ENCODE data around the gene GFOD2. TPM values are rescaled to one million over a fixed set of nuclear protein-coding genes. Genes with fewer than 3 reads are reported as not detected.

The GFOD2 gene
- total and polyA plus RNA-seq, 2 experiments from 2014 or later = 11.4 to 17.5 TPM

DNA sequence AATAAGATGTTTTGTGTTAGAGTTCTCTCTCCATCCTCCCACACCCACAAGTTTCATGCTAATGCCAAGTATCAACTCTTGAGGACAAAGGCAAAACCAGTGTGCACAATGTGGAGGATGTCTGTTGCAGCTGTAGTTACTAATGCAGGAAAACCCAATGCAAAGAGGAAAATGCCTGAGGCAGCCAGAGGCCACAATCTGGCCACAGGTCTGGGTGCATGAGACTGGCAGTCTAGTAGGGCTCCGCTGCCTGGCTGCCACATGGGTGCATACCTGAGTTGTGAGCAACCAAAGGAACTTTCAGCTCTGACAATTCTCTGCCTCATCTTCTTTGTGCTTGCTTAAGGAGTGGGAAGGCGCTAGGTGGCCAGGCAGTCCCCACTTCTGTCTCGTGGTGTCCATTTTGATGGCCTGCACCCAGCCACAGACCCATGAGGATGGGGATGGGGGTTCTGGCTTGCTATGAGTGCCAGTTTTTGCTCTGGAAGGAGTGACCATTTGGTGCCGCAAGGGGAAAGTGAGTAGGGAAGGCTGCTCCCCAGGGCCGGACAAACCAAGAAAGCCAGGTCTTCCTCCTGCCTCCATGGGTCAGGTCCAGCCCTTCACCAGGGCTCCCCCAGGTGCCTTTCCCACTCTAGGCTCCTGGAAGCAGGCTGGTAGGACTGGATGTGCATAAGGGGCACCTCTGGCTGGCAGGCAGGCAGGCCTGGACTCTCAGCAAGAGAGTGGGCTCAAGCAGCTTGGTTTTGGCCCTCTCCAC lies 4.2 kb upstream of the GFOD2 start:
- Histone ChIP-seq H3K9ac (peak overlapping the region; percentile 35; the same call in 1 of the 2 replicates), H3K27ac (peak overlapping the region; percentile 70)

DNA sequence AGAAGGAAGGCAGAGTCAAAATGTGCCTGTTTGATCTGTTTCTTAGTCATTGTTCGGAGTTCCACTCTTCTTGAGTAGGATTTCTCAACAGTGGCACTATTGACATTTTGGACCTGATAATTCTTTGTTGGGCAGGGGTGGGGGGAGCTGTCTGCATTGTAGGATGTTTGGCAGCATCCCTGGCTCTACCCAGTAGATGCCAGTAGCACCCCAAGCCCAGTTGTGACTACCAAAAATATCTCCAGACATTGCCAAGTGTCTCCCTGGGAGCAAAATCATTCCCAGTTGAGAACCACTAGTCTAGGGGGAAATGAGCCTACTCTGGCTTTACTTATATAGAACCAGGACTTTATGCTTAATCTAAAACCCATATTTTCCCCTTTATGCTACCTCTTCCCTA lies 1.1 kb upstream of the GFOD2 start:
- no peaks in the 10 kb centered on the region for H3K9me3 ChIP-seq (ENCODE audit: low read depth)
- peak overlapping the region; percentile 99 for H3K4me2 ChIP-seq (ENCODE audit: unreplicated experiment)
- no peaks in the 10 kb centered on the region for H3K9me2 ChIP-seq (ENCODE audit: insufficient read depth)
- H4K20me1 ChIP-seq (ENCODE audit: insufficient read depth) = no peaks in the 10 kb centered on the region; the same call in 1 of the 2 replicates
- H2AFZ ChIP-seq = peak overlapping the region; percentile 94
- H3K36me3 ChIP-seq (ENCODE audit: low read depth) = no peaks in the 10 kb centered on the region
- H3K4me1 ChIP-seq (ENCODE audit: insufficient read depth) = peaks cover 30% of the 10 kb centered on the region
- in situ Hi-C loops (cut with MboI) = no loop called here
- peak overlapping the region; percentile 85 for H3K9ac ChIP-seq
- H3K27me3 ChIP-seq (replicated peaks; ENCODE audit: insufficient read depth) = no peaks in the 10 kb centered on the region
- no peak for TF ChIP-seq EZH2phosphoT487 (IDR thresholded peaks at IDR 0.05; ENCODE audit: insufficient read depth, low read depth)
- no peak for TF ChIP-seq EZH2 (IDR thresholded peaks at IDR 0.05; ENCODE audit: insufficient read depth, poor library complexity, severe bottlenecking)
- H3K27ac ChIP-seq = peak overlapping the region; percentile 84
- H3K4me3 ChIP-seq = peak overlapping the region; percentile 84
- peaks cover 23% of the 10 kb centered on the region; the same call in 1 of the 2 replicates for H3F3A ChIP-seq (ENCODE audit: insufficient read depth)
- DNase-seq = no peak
- peaks cover 39% of the 10 kb centered on the region for H3K79me2 ChIP-seq (ENCODE audit: insufficient read depth)
- 0% methylated on average over 1 of the region's 1 CpG for WGBS, 2 experiments (ENCODE audit: low coverage in 1 of 2, low lambda C conversion rate in 2 of 2, missing lambda C conversion rate in 2 of 2)

More for the DNA sequence above, 4.2 kb upstream of the GFOD2 start:
- H3K36me3 ChIP-seq (ENCODE audit: low read depth) = no peaks in the 10 kb centered on the region
- H3K27me3 ChIP-seq (replicated peaks; ENCODE audit: insufficient read depth) = no peaks in the 10 kb centered on the region
- peaks cover 8% of the 10 kb centered on the region for H3K79me2 ChIP-seq (ENCODE audit: insufficient read depth)
- WGBS, 2 experiments (ENCODE audit: low coverage in 1 of 2, low lambda C conversion rate in 2 of 2, missing lambda C conversion rate in 2 of 2) = 82% methylated on average over 5 of the region's 5 CpGs
- H3K4me2 ChIP-seq (ENCODE audit: unreplicated experiment) = peak overlapping the region; percentile 33
- H3K9me2 ChIP-seq (ENCODE audit: insufficient read depth) = no peaks in the 10 kb centered on the region
- in situ Hi-C loops (cut with MboI) = no loop called here
- peaks cover 24% of the 10 kb centered on the region for H3K4me1 ChIP-seq (ENCODE audit: insufficient read depth)
- H3K9me3 ChIP-seq (ENCODE audit: low read depth) = no peaks in the 10 kb centered on the region
- no peak for TF ChIP-seq EZH2phosphoT487 (IDR thresholded peaks at IDR 0.05; ENCODE audit: insufficient read depth, low read depth)
- TF ChIP-seq EZH2 (IDR thresholded peaks at IDR 0.05; ENCODE audit: insufficient read depth, poor library complexity, severe bottlenecking) = no peak
- no peak overlapping the region for H2AFZ ChIP-seq
- peaks cover 23% of the 10 kb centered on the region; the same call in 1 of the 2 replicates for H3F3A ChIP-seq (ENCODE audit: insufficient read depth)
- H4K20me1 ChIP-seq (ENCODE audit: insufficient read depth) = no peaks in the 10 kb centered on the region
- no peak overlapping the region for H3K4me3 ChIP-seq
- DNase-seq = peak; percentile 94

DNA sequence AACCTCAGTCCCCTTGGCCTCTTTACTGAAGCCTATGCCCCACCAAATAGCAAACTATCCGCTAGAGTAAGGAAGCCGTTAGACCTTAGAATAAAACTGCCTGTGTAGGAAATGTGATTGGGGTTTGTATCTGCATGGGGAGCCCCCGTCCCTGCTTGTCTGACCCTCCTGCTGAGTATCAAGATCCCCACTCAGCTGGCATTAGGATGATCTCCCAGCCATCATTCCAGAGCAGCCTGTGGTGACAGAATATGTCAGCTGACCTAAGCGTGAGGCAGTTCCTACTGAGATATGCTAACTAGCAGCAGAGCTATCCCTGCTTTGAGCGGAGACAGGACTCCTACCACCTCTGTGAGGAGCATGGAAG lies 645 bp upstream of the GFOD2 start:
- Histone ChIP-seq H3K4me3 (peak overlapping the region; percentile 84), H3F3A (ENCODE audit: insufficient read depth) (peaks cover 23% of the 10 kb centered on the region; the same call in 1 of the 2 replicates), H2AFZ (peak overlapping the region; percentile 94), H3K9me3 (ENCODE audit: low read depth) (no peaks in the 10 kb centered on the region), H3K4me1 (ENCODE audit: insufficient read depth) (peaks cover 30% of the 10 kb centered on the region), H3K36me3 (ENCODE audit: low read depth) (no peaks in the 10 kb centered on the region), H3K9ac (peak overlapping the region; percentile 85), H3K9me2 (ENCODE audit: insufficient read depth) (no peaks in the 10 kb centered on the region), H3K4me2 (ENCODE audit: unreplicated experiment) (peak overlapping the region; percentile 99), H3K27ac (peak overlapping the region; percentile 84), H4K20me1 (ENCODE audit: insufficient read depth) (no peaks in the 10 kb centered on the region; the same call in 1 of the 2 replicates), H3K27me3 (replicated peaks; ENCODE audit: insufficient read depth) (no peaks in the 10 kb centered on the region), H3K79me2 (ENCODE audit: insufficient read depth) (peaks cover 43% of the 10 kb centered on the region)
- DNase-seq = peak; percentile 79
- in situ Hi-C loops (cut with MboI) = no loop called here
- TF ChIP-seq EZH2 (IDR thresholded peaks at IDR 0.05; ENCODE audit: insufficient read depth, poor library complexity, severe bottlenecking) = no peak
- no peak for TF ChIP-seq EZH2phosphoT487 (IDR thresholded peaks at IDR 0.05; ENCODE audit: insufficient read depth, low read depth)
- WGBS, 2 experiments (ENCODE audit: low coverage in 1 of 2, low lambda C conversion rate in 2 of 2, missing lambda C conversion rate in 2 of 2) = 4% methylated on average over 5 of the region's 5 CpGs

DNA sequence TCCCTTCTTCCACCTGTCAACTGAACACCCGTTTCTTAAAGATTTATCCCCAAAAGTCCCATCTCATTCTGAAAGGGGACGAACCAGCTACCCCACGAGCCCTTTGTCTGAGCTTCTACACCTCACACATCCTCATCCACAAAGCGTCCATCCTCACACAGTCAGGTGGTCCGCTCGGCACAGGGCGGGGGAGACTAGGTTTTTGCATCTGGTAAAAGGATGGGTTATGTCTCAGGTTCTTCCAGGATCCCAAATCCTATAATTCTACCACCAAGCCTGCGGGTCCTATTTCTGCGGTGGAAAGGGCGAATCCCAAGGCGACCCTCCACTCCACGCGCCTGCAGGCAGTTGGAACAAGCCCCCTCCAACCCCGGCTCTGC lies 458 bp downstream of the GFOD2 start:
- peak overlapping the region; percentile 85 for H3K9ac ChIP-seq
- H4K20me1 ChIP-seq (ENCODE audit: insufficient read depth) = no peaks in the 10 kb centered on the region; the same call in 1 of the 2 replicates
- peak overlapping the region; percentile 99 for H3K4me2 ChIP-seq (ENCODE audit: unreplicated experiment)
- WGBS, 2 experiments (ENCODE audit: low coverage in 1 of 2, low lambda C conversion rate in 2 of 2, missing lambda C conversion rate in 2 of 2) = 1 to 2% methylated on average over 14 of the region's 14 CpGs
- H3F3A ChIP-seq (ENCODE audit: insufficient read depth) = peaks cover 18% of the 10 kb centered on the region; the same call in 1 of the 2 replicates
- H3K27ac ChIP-seq = peak overlapping the region; percentile 2; the same call in 1 of the 2 replicates
- H3K79me2 ChIP-seq (ENCODE audit: insufficient read depth) = peaks cover 54% of the 10 kb centered on the region
- peaks cover 29% of the 10 kb centered on the region for H3K4me1 ChIP-seq (ENCODE audit: insufficient read depth)
- H2AFZ ChIP-seq = peak overlapping the region; percentile 94
- peak; percentile 36 for DNase-seq
- H3K4me3 ChIP-seq = peak overlapping the region; percentile 84
- no peaks in the 10 kb centered on the region for H3K9me3 ChIP-seq (ENCODE audit: low read depth)
- no peaks in the 10 kb centered on the region for H3K27me3 ChIP-seq (replicated peaks; ENCODE audit: insufficient read depth)
- in situ Hi-C loops (cut with MboI) = no loop called here
- no peaks in the 10 kb centered on the region for H3K36me3 ChIP-seq (ENCODE audit: low read depth)
- H3K9me2 ChIP-seq (ENCODE audit: insufficient read depth) = no peaks in the 10 kb centered on the region
- TF ChIP-seq EZH2phosphoT487 (IDR thresholded peaks at IDR 0.05; ENCODE audit: insufficient read depth, low read depth) = no peak
- TF ChIP-seq EZH2 (IDR thresholded peaks at IDR 0.05; ENCODE audit: insufficient read depth, poor library complexity, severe bottlenecking) = no peak
